Thoracic aorta (tissue), 2 donors: ENCODE data around the gene KRT16. TPM values are rescaled to one million over a fixed set of nuclear protein-coding genes. Genes with fewer than 3 reads are reported as not detected.
"Not testable (repeated sequence)": the region's sequence is repeated elsewhere in the genome, so short reads cannot be mapped to it uniquely, and the experiment has no call there.

ENCODE experiments used
- ATAC-seq: fragments of 150-250 bp; one replicate; pipeline ENCODE4 v1.8.0; 2017; ENCODE audit warnings: low read depth; ENCODE audit not compliant: insufficient number of reproducible peaks, low FRiP score
- DNase-seq: peaks from one replicate; pipeline ENCODE4 v3.0.0-alpha.2; 2020; ENCODE audit warnings: low spot score
- H3K27ac ChIP-seq, 2 donors: fragments of 200-600 bp; sonication (generic); 1 replicate in 1 of 2; 2 replicates in 1 of 2; pipeline ENCODE4 v1.5.1; 2016; ENCODE audit warnings: mild to moderate bottlenecking in 2 of 2, moderate library complexity in 2 of 2
- H3K27me3 ChIP-seq: fragments of 200-600 bp; sonication (generic); replicated peaks from 2 replicates; pipeline ENCODE4 v1.6.0; 2016; ENCODE audit warnings: mild to moderate bottlenecking; ENCODE audit not compliant: insufficient read depth
- H3K36me3 ChIP-seq: fragments of 200-600 bp; sonication (generic); one replicate; pipeline ENCODE4 v1.5.1; 2016
- H3K4me1 ChIP-seq, 2 donors: fragments of 200-600 bp; sonication (generic); 1 replicate in 1 of 2; 2 replicates in 1 of 2; pipeline versions ENCODE4 v1.5.1 to v1.6.0; 2016; ENCODE audit warnings: low read depth in 2 of 2, mild to moderate bottlenecking in 1 of 2; ENCODE audit not compliant: control insufficient read depth in 1 of 2
- H3K4me3 ChIP-seq: fragments of 200-600 bp; sonication (generic); 2 replicates; pipeline ENCODE4 v1.5.1; 2016; ENCODE audit warnings: mild to moderate bottlenecking
- H3K9me3 ChIP-seq: fragments of 200-600 bp; sonication (generic); 2 replicates; pipeline ENCODE4 v1.5.1; 2016
- total RNA-seq, 2 donors: library from RNA; depleted of rRNA; stranded (reverse); fragments of >200 nt; gene quantifications; one replicate each; pipeline versions ENCODE4 v1.1.0 to v1.2.3, GENCODE V29; 2016
- TF ChIP-seq, protein P1 (sequence below): fragments of 200-600 bp; sonication (generic); IDR thresholded peaks from one replicate; pipeline ENCODE4 v1.5.1; 2019; ENCODE audit warnings: antibody characterized with exemption

Gene KRT16
- total RNA-seq, 2 donors from 2014 or later, result 6.5 to 16.8 TPM

DNA sequence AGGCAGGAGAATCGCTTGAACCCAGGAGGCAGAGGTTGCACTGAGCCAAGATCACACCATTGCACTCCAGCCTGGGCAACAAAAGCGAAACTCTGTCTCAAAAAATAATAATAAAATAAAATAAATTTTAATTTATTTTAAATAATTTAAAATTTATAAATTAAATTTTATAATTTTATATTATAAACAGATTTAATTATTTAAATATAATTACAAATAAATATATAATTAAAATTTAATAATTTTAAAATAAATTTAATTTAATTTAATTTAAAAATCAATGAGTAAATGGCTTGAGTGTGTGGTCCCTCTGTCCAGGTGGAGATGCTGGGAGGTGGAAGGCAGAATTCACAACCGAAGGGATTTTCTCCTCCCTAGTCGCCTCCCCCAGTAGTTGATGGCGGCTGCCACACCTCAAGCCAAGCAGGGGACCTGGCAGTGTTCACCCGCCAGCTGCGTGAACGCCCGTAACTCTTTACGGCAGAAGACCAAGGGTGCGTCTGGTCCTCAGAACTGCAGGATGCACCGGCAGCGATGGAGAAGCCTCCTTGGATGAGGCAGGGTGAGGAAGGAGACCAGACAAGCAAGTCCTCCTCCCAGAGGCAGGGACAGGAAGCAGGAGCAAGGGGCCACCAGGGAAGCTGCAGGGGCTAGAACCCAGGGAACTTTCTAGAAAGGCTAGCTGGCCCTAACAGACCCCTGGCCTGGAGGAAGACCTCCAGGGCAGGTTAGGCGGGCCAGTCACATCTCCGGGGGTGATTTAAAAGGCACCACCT lies 34.7 kb upstream of the KRT16 start:
- Histone ChIP-seq H3K36me3 (no peaks in the 10 kb centered on the region), H3K9me3 (no peaks in the 10 kb centered on the region), H3K27ac (no peak overlapping the region), H3K27me3 (no peaks in the 10 kb centered on the region), H3K4me1 (peaks cover 11 to 30% of the 10 kb centered on the region in 2 donors), H3K4me3 (no peak overlapping the region)
- TF ChIP-seq, protein P1, sequence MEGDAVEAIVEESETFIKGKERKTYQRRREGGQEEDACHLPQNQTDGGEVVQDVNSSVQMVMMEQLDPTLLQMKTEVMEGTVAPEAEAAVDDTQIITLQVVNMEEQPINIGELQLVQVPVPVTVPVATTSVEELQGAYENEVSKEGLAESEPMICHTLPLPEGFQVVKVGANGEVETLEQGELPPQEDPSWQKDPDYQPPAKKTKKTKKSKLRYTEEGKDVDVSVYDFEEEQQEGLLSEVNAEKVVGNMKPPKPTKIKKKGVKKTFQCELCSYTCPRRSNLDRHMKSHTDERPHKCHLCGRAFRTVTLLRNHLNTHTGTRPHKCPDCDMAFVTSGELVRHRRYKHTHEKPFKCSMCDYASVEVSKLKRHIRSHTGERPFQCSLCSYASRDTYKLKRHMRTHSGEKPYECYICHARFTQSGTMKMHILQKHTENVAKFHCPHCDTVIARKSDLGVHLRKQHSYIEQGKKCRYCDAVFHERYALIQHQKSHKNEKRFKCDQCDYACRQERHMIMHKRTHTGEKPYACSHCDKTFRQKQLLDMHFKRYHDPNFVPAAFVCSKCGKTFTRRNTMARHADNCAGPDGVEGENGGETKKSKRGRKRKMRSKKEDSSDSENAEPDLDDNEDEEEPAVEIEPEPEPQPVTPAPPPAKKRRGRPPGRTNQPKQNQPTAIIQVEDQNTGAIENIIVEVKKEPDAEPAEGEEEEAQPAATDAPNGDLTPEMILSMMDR, result no peak
- ATAC-seq (no peak), DNase-seq (no peak)

- H3K27ac ChIP-seq, result no peak overlapping the region
- TF ChIP-seq, protein P1, result no peak
- no peaks in the 10 kb centered on the region for H3K36me3 ChIP-seq
- ATAC-seq (no peak), DNase-seq (no peak)
- H3K9me3 ChIP-seq, result no peaks in the 10 kb centered on the region
- H3K4me1 ChIP-seq, result peaks cover 4 to 8% of the 10 kb centered on the region in 2 donors
- no peaks in the 10 kb centered on the region for H3K27me3 ChIP-seq
- no peak overlapping the region for H3K4me3 ChIP-seq
Observed at GRCh38 chr17:41642252-41643156, 29.9 kb upstream of the KRT16 start.

- not testable (repeated sequence) for H3K27me3 ChIP-seq, H3K9me3 ChIP-seq, ATAC-seq, DNase-seq, H3K27ac ChIP-seq, H3K4me1 ChIP-seq, H3K36me3 ChIP-seq, H3K4me3 ChIP-seq
Observed at GRCh38 chr17:41640596-41640995, 28.0 kb upstream of the KRT16 start.

DNA sequence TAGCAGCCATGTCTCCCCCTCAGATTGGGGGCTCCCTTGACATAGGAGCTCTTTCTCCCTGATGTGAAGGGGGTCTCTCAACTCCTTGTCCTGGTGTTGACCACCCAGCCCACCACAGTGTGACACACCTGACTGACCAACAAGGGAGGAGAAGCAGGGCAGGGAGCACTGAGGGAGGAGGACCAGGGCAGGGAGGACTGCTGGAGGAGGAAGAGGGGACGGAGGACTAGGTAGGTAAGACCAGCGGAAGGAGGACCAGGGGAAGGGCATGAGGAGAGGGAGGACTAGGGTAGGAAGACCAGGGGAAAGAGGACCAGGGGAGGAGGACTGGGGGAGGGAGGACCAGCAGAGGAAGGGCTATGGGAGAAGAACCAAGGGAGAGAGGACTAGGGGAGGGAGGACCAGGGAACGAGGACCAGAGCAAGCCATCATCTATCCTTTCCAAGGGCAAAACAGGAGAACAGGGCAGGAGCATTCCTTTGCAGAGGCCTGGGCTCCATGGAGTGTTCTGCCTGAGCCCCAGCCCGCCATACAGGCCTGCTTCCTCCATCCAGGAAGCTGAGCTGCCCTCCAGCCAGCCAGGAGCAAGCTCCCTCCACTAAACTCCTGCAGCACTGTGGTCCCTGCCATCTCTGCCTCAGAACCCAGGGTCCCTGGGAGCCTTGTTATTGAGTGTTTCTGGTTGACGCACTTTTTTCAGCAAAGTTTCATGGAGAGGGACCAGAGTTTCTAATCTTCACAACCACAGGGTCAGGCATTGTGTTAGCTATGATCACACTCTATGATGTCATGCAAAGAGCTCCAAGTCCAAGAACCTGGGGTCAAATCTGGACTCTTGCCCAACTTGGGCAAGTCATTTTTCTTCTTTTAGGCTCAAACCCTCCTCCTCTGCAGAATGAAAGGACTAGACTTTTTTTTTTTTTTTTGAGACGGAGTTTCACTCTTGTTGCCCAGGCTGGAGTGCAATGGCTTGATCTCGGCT lies 27.2 kb upstream of the KRT16 start:
- H3K9me3 ChIP-seq, result no peaks in the 10 kb centered on the region
- peaks cover 0 to 10% of the 10 kb centered on the region in 2 donors for H3K4me1 ChIP-seq
- H3K27ac ChIP-seq, result no peak overlapping the region
- ATAC-seq (no peak), DNase-seq (no peak)
- no peaks in the 10 kb centered on the region for H3K36me3 ChIP-seq
- H3K4me3 ChIP-seq, result no peak overlapping the region
- TF ChIP-seq, protein P1, result no peak
- H3K27me3 ChIP-seq, result no peaks in the 10 kb centered on the region

GRCh38 chr17:41638941-41639340 lies 26.4 kb upstream of the KRT16 start:
- TF ChIP-seq, protein P1, result no peak
- H3K4me3 ChIP-seq, result no peak overlapping the region
- no peaks in the 10 kb centered on the region for H3K36me3 ChIP-seq
- H3K27me3 ChIP-seq, result no peaks in the 10 kb centered on the region
- H3K4me1 ChIP-seq, result peaks cover 0 to 12% of the 10 kb centered on the region in 2 donors
- ATAC-seq (no peak), DNase-seq (no peak)
- H3K9me3 ChIP-seq, result no peaks in the 10 kb centered on the region
- no peak overlapping the region for H3K27ac ChIP-seq
